ENCODE measurements around the gene KRT9. TPM values are rescaled to one million over a fixed set of nuclear protein-coding genes. Genes with fewer than 3 reads are reported as not detected.
"Not testable (repeated sequence)": the region's sequence is repeated elsewhere in the genome, so short reads cannot be mapped to it uniquely, and the experiment has no call there.

KRT9 gene
- polyA plus RNA-seq, 3 donors = 0.07 TPM; not detected in 2

- DNase-seq (ENCODE audit: extremely low read depth in 1 of 11, low read depth in 9 of 11, low spot score in 4 of 11) = not testable (repeated sequence)
Observed at GRCh38 chr17:41582061-41582968, 10.5 kb upstream of the KRT9 start.

- DNase-seq (ENCODE audit: extremely low read depth in 1 of 11, low read depth in 9 of 11, low spot score in 4 of 11) = no peak
Observed at GRCh38 chr17:41581366-41582060, 9.7 kb upstream of the KRT9 start.

- DNase-seq (ENCODE audit: extremely low read depth in 1 of 11, low read depth in 9 of 11, low spot score in 4 of 11) = no peak
Observed at GRCh38 chr17:41580687-41581365, 9.0 kb upstream of the KRT9 start.

- DNase-seq (ENCODE audit: extremely low read depth in 1 of 11, low read depth in 9 of 11, low spot score in 4 of 11) = no peak
Observed at GRCh38 chr17:41580244-41580575, 8.4 kb upstream of the KRT9 start.

- DNase-seq (ENCODE audit: extremely low read depth in 1 of 11, low read depth in 9 of 11, low spot score in 4 of 11) = peak; percentile 70 to 88 (median 81)
Observed at GRCh38 chr17:41579484-41580243, 7.8 kb upstream of the KRT9 start.

GRCh38 chr17:41578971-41579370 lies 7.1 kb upstream of the KRT9 start:
- no peak for DNase-seq (ENCODE audit: extremely low read depth in 1 of 11, low read depth in 9 of 11, low spot score in 4 of 11)

GRCh38 chr17:41578538-41578937 lies 6.7 kb upstream of the KRT9 start:
- DNase-seq (ENCODE audit: extremely low read depth in 1 of 11, low read depth in 9 of 11, low spot score in 4 of 11) = no peak

- DNase-seq (ENCODE audit: extremely low read depth in 1 of 11, low read depth in 9 of 11, low spot score in 4 of 11) = not testable (repeated sequence)
Observed at GRCh38 chr17:41576740-41577139, 4.9 kb upstream of the KRT9 start.

GRCh38 chr17:41575336-41575735 lies 3.5 kb upstream of the KRT9 start:
- no peak for DNase-seq (ENCODE audit: extremely low read depth in 1 of 11, low read depth in 9 of 11, low spot score in 4 of 11)

- no peak for DNase-seq (ENCODE audit: extremely low read depth in 1 of 11, low read depth in 9 of 11, low spot score in 4 of 11)
Observed at GRCh38 chr17:41567317-41567716, 4.5 kb downstream of the KRT9 start.

GRCh38 chr17:41565338-41565737 lies 6.5 kb downstream of the KRT9 start:
- no peak for DNase-seq (ENCODE audit: extremely low read depth in 1 of 11, low read depth in 9 of 11, low spot score in 4 of 11)

- no peak for DNase-seq (ENCODE audit: extremely low read depth in 1 of 11, low read depth in 9 of 11, low spot score in 4 of 11)
Observed at GRCh38 chr17:41563607-41564170, 8.2 kb downstream of the KRT9 start.

- DNase-seq (ENCODE audit: extremely low read depth in 1 of 11, low read depth in 9 of 11, low spot score in 4 of 11) = no peak
Observed at GRCh38 chr17:41561554-41561953, 10.3 kb downstream of the KRT9 start.

GRCh38 chr17:41559548-41559947 lies 12.3 kb downstream of the KRT9 start:
- no peak for DNase-seq (ENCODE audit: extremely low read depth in 1 of 11, low read depth in 9 of 11, low spot score in 4 of 11)

GRCh38 chr17:41556931-41557330 lies 14.9 kb downstream of the KRT9 start:
- no peak for DNase-seq (ENCODE audit: extremely low read depth in 1 of 11, low read depth in 9 of 11, low spot score in 4 of 11)

GRCh38 chr17:41556306-41556705 lies 15.6 kb downstream of the KRT9 start:
- DNase-seq (ENCODE audit: extremely low read depth in 1 of 11, low read depth in 9 of 11, low spot score in 4 of 11) = no peak

- DNase-seq (ENCODE audit: extremely low read depth in 1 of 11, low read depth in 9 of 11, low spot score in 4 of 11) = no peak
Observed at GRCh38 chr17:41555105-41555887, 16.6 kb downstream of the KRT9 start.

- DNase-seq (ENCODE audit: extremely low read depth in 1 of 11, low read depth in 9 of 11, low spot score in 4 of 11) = no peak
Observed at GRCh38 chr17:41553987-41554680, 17.7 kb downstream of the KRT9 start.

All from renal cortex interstitium (tissue), 11 donors.